Fibroblast of mammary gland (primary cell): ENCODE measurements around the gene PNPLA5.

Experiments used
- DNase-seq: peaks from one replicate; pipeline ENCODE4 v3.0.0-alpha.2; 2010; ENCODE audit warnings: low read depth
- H3K4me3 ChIP-seq: 2 replicates; pipeline ENCODE4 v1.5.1; 2011; ENCODE audit warnings: low read depth, mild to moderate bottlenecking, low read length, moderate library complexity; ENCODE audit not compliant: control insufficient read depth
- CTCF ChIP-seq: conservative IDR thresholded peaks from 2 replicates; pipeline ENCODE4 v1.5.1; 2011; ENCODE audit warnings: low read depth, low read length, inconsistent platforms; ENCODE audit not compliant: control insufficient read depth, insufficient read depth

PNPLA5 gene

GRCh38 chr22:43853328-43853931 is 38.4 kb downstream of the PNPLA5 start:
- no peak overlapping the region for H3K4me3 ChIP-seq
- TF ChIP-seq CTCF, result no peak
- no peak for DNase-seq

DNA sequence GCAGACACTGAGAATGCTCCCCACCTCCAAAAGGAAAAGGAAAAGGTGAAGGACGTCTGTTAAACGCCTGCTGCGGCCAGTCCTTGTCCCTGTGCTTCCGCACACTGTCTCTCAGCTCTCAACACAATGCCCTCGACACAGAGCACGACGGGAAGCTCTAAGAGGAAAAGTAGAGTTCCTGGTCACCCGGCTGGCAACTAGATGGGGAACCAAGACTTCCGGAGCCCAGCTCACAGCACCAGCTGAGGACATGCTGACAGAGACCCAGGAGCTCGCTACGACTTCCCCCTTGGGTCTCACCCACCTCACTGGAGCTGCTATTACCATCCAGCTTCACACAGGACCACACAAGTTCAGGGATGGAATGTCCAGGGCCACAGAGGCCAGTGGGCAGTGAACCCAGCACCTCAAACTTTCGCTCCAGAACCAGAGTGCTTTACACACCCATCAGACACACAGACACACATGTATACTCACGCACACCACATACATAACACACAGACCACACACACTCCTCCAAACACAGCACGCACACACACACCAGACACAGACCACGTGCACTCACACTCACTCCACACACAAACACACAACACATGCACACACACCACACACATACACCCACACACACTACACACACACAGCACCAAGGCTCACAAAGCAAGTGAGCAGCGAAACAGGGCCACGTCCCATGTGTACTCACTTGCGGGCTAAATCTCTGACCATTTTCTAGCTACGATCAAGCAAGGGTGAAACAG is 39.1 kb downstream of the PNPLA5 start:
- H3K4me3 ChIP-seq, result no peak overlapping the region
- no peak for DNase-seq
- no peak for TF ChIP-seq CTCF

- TF ChIP-seq CTCF, result no peak
- H3K4me3 ChIP-seq, result no peak overlapping the region
- no peak for DNase-seq
Observed at GRCh38 chr22:43851979-43852307, 39.9 kb downstream of the PNPLA5 start.

DNA sequence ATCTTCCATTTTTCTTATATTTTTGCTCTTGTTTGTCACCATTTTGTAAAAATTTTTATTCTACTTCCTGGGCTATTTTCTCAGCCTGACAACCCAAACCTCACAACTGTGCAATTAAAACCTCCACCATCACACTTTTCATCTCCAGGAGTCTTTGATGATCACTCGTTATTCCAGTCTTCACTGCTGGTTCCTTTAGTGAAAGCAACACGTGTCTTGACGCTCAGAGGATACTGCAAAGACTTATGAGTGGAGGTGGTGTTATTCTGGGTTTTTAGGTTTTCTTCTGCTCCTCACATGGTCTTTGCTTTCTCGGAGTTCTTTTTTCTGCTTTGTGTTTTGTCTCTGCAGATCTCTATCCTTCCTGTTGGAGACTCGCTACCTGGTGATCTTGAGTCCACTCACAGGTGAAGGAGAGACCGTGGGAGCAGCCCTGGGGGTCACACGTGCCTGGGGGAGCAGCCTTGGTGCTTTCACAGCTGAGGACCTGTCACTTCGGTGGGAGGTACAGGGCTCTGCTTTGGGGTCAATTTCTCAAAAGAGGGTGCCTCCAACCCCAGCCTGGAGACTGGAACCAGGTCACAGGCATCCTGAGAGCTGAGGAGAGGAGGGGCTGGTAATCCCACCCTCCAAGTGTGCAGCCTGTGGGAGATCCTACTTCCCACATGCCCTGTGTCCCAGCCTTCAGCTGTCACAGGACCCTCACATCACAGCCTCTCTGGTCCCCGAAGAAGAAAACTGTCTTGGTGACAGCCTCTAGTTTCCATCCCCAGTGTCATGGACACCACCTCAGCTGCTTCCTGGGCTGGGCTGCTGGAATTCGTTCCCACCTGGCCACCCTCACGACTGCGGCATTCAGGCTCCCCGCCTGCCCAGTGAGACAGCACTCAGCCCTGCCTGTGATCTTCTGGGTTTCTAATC is 40.5 kb downstream of the PNPLA5 start:
- no peak overlapping the region for H3K4me3 ChIP-seq
- TF ChIP-seq CTCF, result no peak
- DNase-seq, result no peak

- no peak for DNase-seq
- TF ChIP-seq CTCF, result no peak
- no peak overlapping the region for H3K4me3 ChIP-seq
Observed at GRCh38 chr22:43850529-43850928, 41.3 kb downstream of the PNPLA5 start.

DNA sequence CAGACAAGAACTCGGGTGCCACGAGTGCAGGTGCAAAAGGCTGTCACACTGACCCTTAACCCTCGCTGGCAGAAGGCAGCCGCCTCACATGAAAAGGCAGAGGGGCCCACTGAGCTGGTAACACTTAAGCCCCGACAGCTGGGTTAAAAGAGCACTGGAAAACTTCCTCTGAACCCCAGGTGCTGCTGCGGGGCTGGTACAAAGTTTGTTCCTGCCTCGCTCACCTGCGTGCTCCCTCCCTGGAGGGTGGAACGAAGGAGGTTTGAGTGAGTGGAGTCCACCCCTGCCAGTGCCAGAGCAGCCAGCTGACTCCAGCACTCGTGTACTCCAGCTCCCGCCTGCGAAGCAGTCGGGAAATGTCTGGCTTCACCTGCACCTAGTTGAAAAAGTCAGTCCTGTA is 42.1 kb downstream of the PNPLA5 start:
- DNase-seq, result no peak
- no peak overlapping the region for H3K4me3 ChIP-seq
- no peak for TF ChIP-seq CTCF
